ENCODE data around the gene ALDH16A1. TPM values are rescaled to one million over a fixed set of nuclear protein-coding genes. Genes with fewer than 3 reads are reported as not detected.

Gene ALDH16A1
- total and polyA plus RNA-seq, 7 donors: 3.6 to 12.9 (median 7.4) TPM

DNA sequence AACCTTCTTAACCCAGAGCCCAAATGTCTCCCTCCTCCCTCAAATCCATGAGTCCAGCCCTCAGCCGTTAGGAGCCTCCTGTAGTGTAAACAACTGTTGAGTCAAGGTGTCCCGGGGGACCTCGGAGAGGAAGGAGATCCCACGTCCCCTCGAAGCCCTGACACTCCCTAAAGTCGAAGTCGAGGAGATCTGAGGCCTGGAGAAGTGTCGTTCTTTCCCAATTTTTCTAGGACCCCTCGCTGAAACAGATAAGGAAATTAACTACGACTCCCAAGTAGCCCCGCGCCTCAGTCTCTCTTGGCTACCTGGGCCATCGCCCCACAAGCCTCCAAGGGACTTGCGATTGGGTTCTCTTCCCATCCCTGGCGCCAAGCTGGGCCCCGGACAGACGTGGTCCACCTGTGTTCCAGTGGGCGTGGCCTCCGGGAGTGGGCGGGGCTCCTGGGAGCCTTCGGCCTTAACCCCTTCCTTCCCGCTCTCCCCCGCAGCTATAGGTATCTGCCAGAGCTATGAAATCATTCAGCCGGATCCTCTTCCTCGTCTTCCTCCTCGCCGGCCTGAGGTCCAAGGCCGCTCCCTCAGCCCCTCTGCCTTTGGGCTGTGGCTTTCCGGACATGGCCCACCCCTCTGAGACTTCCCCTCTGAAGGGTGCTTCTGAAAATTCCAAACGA, 27.0 kb upstream of the ALDH16A1 start:
- ATAC-seq (no peak), DNase-seq (no peak)
- Histone ChIP-seq H3K27ac (no peak overlapping the region), H3K9me3 (no peaks in the 10 kb centered on the region), H3K27me3 (ENCODE audit: insufficient read depth in 3 of 3, low read length in 2 of 3) (peaks cover 0 to 97% (median 63%) of the 10 kb centered on the region in 3 donors), H3K4me1 (peaks cover 25% of the 10 kb centered on the region), H3K4me3 (no peak overlapping the region), H3K36me3 (ENCODE audit: insufficient read depth in 1 of 2, low read depth in 1 of 2) (no peaks in the 10 kb centered on the region)
- WGBS, 3 donors: 3 to 4% (median 4%) methylated on average over 27 to 30 of the region's 30 CpGs
- TF ChIP-seq, protein P1, sequence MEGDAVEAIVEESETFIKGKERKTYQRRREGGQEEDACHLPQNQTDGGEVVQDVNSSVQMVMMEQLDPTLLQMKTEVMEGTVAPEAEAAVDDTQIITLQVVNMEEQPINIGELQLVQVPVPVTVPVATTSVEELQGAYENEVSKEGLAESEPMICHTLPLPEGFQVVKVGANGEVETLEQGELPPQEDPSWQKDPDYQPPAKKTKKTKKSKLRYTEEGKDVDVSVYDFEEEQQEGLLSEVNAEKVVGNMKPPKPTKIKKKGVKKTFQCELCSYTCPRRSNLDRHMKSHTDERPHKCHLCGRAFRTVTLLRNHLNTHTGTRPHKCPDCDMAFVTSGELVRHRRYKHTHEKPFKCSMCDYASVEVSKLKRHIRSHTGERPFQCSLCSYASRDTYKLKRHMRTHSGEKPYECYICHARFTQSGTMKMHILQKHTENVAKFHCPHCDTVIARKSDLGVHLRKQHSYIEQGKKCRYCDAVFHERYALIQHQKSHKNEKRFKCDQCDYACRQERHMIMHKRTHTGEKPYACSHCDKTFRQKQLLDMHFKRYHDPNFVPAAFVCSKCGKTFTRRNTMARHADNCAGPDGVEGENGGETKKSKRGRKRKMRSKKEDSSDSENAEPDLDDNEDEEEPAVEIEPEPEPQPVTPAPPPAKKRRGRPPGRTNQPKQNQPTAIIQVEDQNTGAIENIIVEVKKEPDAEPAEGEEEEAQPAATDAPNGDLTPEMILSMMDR (IDR thresholded peaks at IDR 0.05): no peak
- intact Hi-C loops (cut with DNase I): no loop called here

DNA sequence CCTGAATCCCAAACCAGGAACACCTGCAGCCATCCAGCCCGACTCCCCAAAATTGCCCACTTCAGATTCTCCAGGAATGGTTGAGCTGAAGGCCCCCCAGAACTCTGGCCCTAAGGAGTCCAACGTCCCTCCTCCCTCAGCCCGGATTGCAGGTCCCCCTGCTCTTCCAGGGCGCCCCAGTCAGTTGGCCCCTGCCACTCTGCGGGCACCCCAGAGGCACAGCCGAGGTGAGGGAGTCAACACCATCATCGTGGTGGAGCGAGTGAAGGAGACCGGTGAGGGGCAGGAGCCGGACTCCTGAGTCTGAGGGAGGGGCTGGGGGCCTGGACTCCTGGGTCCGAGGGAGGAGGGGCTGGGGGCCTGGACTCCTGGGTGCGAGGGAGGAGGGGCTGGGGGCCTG, 25.7 kb upstream of the ALDH16A1 start:
- H3K4me3 ChIP-seq: no peak overlapping the region
- intact Hi-C loops (cut with DNase I): no loop called here
- ATAC-seq (no peak), DNase-seq (no peak)
- peaks cover 19% of the 10 kb centered on the region for H3K4me1 ChIP-seq
- TF ChIP-seq, protein P1 (IDR thresholded peaks at IDR 0.05): no peak
- WGBS, 3 donors: 38 to 47% (median 44%) methylated on average over 12 of the region's 12 CpGs
- H3K9me3 ChIP-seq: no peaks in the 10 kb centered on the region
- no peaks in the 10 kb centered on the region for H3K36me3 ChIP-seq (ENCODE audit: insufficient read depth in 1 of 2, low read depth in 1 of 2)
- H3K27ac ChIP-seq: no peak overlapping the region
- peaks cover 0 to 97% (median 65%) of the 10 kb centered on the region in 3 donors for H3K27me3 ChIP-seq (ENCODE audit: insufficient read depth in 3 of 3, low read length in 2 of 3)

- Histone ChIP-seq H3K4me1 (peaks cover 14% of the 10 kb centered on the region), H3K36me3 (ENCODE audit: insufficient read depth in 1 of 2, low read depth in 1 of 2) (no peaks in the 10 kb centered on the region), H3K9me3 (no peaks in the 10 kb centered on the region), H3K27me3 (ENCODE audit: insufficient read depth in 3 of 3, low read length in 2 of 3) (peaks cover 0 to 97% (median 64%) of the 10 kb centered on the region in 3 donors), H3K27ac (no peak overlapping the region), H3K4me3 (peak overlapping the region; percentile 7)
- TF ChIP-seq, protein P1 (IDR thresholded peaks at IDR 0.05): no peak
- DNase-seq (no peak), ATAC-seq (no peak)
- WGBS, 3 donors: 1 to 2% (median 1%) methylated on average over 44 to 45 of the region's 45 CpGs
- intact Hi-C loops (cut with DNase I): no loop called here
These were observed 25.0 kb upstream of the ALDH16A1 start for GRCh38 chr19:49427855-49428546.

GRCh38 chr19:49428547-49429451, 24.2 kb upstream of the ALDH16A1 start:
- TF ChIP-seq, protein P1 (IDR thresholded peaks at IDR 0.05): no peak
- Histone ChIP-seq H3K27me3 (ENCODE audit: insufficient read depth in 3 of 3, low read length in 2 of 3) (peaks cover 0 to 97% (median 65%) of the 10 kb centered on the region in 3 donors), H3K27ac (no peak overlapping the region), H3K4me1 (peaks cover 7% of the 10 kb centered on the region), H3K4me3 (peak overlapping the region; percentile 7), H3K9me3 (no peaks in the 10 kb centered on the region), H3K36me3 (ENCODE audit: insufficient read depth in 1 of 2, low read depth in 1 of 2) (no peaks in the 10 kb centered on the region)
- DNase-seq (no peak), ATAC-seq (no peak)
- intact Hi-C loops (cut with DNase I): no loop called here
- WGBS, 3 donors: 8 to 9% (median 8%) methylated on average over 27 to 29 of the region's 29 CpGs
